Smooth muscle cell (in vitro differentiated cells): Measurements from ENCODE around the gene COQ8B. TPM values are rescaled to one million over a fixed set of nuclear protein-coding genes. Genes with fewer than 3 reads are reported as not detected.

Experiments
- DNase-seq: peaks from one replicate; lab custom pipeline; 2025; ENCODE audit not compliant: unreplicated experiment; lab: John Stamatoyannopoulos, UW
- H2AFZ ChIP-seq: fragments of 200-600 bp; sonication (generic); 2 replicates; pipeline ENCODE4 v1.6.0; 2016; ENCODE audit warnings: antibody characterized with exemption, low read depth, mild to moderate bottlenecking
- H3F3A ChIP-seq: fragments of 200-600 bp; sonication (generic); 2 replicates; pipeline ENCODE4 v1.6.0; 2017; ENCODE audit warnings: antibody characterized with exemption, low read depth
- H3K27ac ChIP-seq: fragments of 200-600 bp; sonication (generic); 2 replicates; pipeline ENCODE4 v1.5.1; 2016; ENCODE audit warnings: low read depth, mild to moderate bottlenecking
- H3K27me3 ChIP-seq: fragments of 200-600 bp; sonication (generic); 2 replicates; pipeline ENCODE4 v1.6.1; 2016; ENCODE audit warnings: low read depth, mild to moderate bottlenecking
- H3K36me3 ChIP-seq: fragments of 200-600 bp; sonication (generic); 2 replicates; pipeline ENCODE4 v1.5.1; 2016; ENCODE audit warnings: low read depth
- H3K4me1 ChIP-seq: fragments of 200-600 bp; sonication (generic); 2 replicates; pipeline ENCODE4 v1.5.1; 2016; ENCODE audit warnings: low read depth
- H3K4me2 ChIP-seq: fragments of 200-600 bp; sonication (generic); 2 replicates; pipeline ENCODE4 v1.6.0; 2016; ENCODE audit warnings: mild to moderate bottlenecking
- H3K4me3 ChIP-seq: fragments of 200-600 bp; sonication (generic); 2 replicates; pipeline ENCODE4 v1.5.1; 2016; ENCODE audit warnings: mild to moderate bottlenecking
- H3K79me2 ChIP-seq: fragments of 200-600 bp; sonication (generic); 2 replicates; pipeline ENCODE4 v1.6.0; 2016; ENCODE audit warnings: low read depth, mild to moderate bottlenecking
- H3K9ac ChIP-seq: fragments of 200-600 bp; sonication (generic); 2 replicates; pipeline ENCODE4 v1.6.0; 2016; ENCODE audit warnings: low read depth
- H3K9me3 ChIP-seq: fragments of 200-600 bp; sonication (generic); replicated peaks from 2 replicates; pipeline ENCODE4 v1.5.1; 2016; ENCODE audit warnings: low read depth
- H4K20me1 ChIP-seq: fragments of 200-600 bp; sonication (generic); 2 replicates; pipeline ENCODE4 v1.6.0; 2016; ENCODE audit warnings: low read depth
- CTCF ChIP-seq: fragments of 200-600 bp; sonication (generic); IDR thresholded peaks from 2 replicates; pipeline ENCODE4 v1.5.1; 2017; ENCODE audit warnings: borderline replicate concordance, mild to moderate bottlenecking, antibody characterized with exemption; ENCODE audit not compliant: insufficient read depth, poor library complexity, severe bottlenecking
- WGBS: methylation state at CpG from one replicate; pipeline ENCODE4 v1.1.7; 2016; ENCODE audit warnings: low lambda C conversion rate; 5-methylcytosine and 5-hydroxymethylcytosine counted together
- polyA plus RNA-seq: library from polyadenylated mRNA; unstranded; fragments of >200 nt; fragmentation: Nextera tagmentation; extraction: Ambion mirVana; gene quantifications from 2 replicates; pipeline ENCODE4 v1.2.1, GENCODE V29; 2016
- total RNA-seq: library from RNA; depleted of rRNA; stranded (reverse); fragments of >200 nt; gene quantifications from 2 replicates; pipeline ENCODE4 v1.2.3, GENCODE V29; 2014

The COQ8B gene
- total and polyA plus RNA-seq, 2 experiments from 2014 or later, result 21.2 to 26.0 TPM

GRCh38 chr19:40717880-40718773 lies 1.4 kb upstream of the COQ8B start:
- 5% methylated on average over 19 of the region's 20 CpGs for WGBS
- Histone ChIP-seq H2AFZ (no peak overlapping the region), H3K4me1 (peaks cover 10% of the 10 kb centered on the region), H3K27me3 (no peaks in the 10 kb centered on the region), H3K27ac (peak overlapping the region; percentile 98), H3K9me3 (no peaks in the 10 kb centered on the region), H4K20me1 (peaks cover 39% of the 10 kb centered on the region), H3K36me3 (no peaks in the 10 kb centered on the region), H3K4me2 (peak overlapping the region; percentile 91), H3K4me3 (peak overlapping the region; percentile 78), H3K79me2 (peaks cover 58% of the 10 kb centered on the region), H3K9ac (peak overlapping the region; percentile 92), H3F3A (peaks cover 16% of the 10 kb centered on the region)
- no peak for TF ChIP-seq CTCF
- peak; percentile 8 for DNase-seq

DNA sequence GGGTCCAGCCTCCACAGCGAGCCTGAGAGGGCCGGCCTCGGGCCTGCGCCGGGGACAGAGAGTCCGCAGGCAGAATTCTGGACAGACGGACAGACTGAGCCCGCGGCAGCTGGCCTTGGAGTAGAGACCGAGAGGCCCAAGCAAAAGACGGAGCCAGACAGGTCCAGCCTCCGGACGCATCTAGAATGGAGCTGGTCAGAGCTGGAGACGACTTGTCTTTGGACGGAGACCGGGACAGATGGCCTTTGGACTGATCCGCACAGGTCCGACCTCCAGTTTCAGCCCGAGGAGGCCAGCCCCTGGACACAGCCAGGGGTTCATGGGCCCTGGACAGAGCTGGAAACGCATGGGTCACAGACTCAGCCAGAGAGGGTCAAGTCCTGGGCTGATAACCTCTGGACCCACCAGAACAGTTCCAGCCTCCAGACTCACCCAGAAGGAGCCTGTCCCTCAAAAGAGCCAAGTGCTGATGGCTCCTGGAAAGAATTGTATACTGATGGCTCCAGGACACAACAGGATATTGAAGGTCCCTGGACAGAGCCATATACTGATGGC lies 716 bp upstream of the COQ8B start:
- Histone ChIP-seq H3F3A (peaks cover 16% of the 10 kb centered on the region), H3K79me2 (peaks cover 52% of the 10 kb centered on the region), H3K4me1 (peaks cover 10% of the 10 kb centered on the region), H3K9me3 (no peaks in the 10 kb centered on the region), H3K4me2 (peak overlapping the region; percentile 91), H3K4me3 (peak overlapping the region; percentile 78), H3K9ac (peak overlapping the region; percentile 92), H3K27me3 (no peaks in the 10 kb centered on the region), H4K20me1 (peaks cover 32% of the 10 kb centered on the region), H3K36me3 (no peaks in the 10 kb centered on the region), H2AFZ (no peak overlapping the region), H3K27ac (peak overlapping the region; percentile 98)
- no peak for TF ChIP-seq CTCF
- no peak for DNase-seq
- WGBS, result under 1% methylated on average over 20 of the region's 20 CpGs

- Histone ChIP-seq H3F3A (peaks cover 16% of the 10 kb centered on the region), H3K9me3 (no peaks in the 10 kb centered on the region), H3K27ac (peak overlapping the region; percentile 98), H4K20me1 (peaks cover 19% of the 10 kb centered on the region), H3K4me3 (peak overlapping the region; percentile 78), H3K4me2 (peak overlapping the region; percentile 91), H3K79me2 (peaks cover 38% of the 10 kb centered on the region), H3K36me3 (no peaks in the 10 kb centered on the region), H3K9ac (peak overlapping the region; percentile 92), H3K4me1 (peaks cover 10% of the 10 kb centered on the region), H3K27me3 (no peaks in the 10 kb centered on the region), H2AFZ (no peak overlapping the region)
- no peak for TF ChIP-seq CTCF
- WGBS, result under 1% methylated on average over 6 of the region's 8 CpGs
- DNase-seq, result no peak
These were observed 630 bp downstream of the COQ8B start for GRCh38 chr19:40716031-40716481.
